ENCODE data around the gene MYO18A.

The MYO18A gene

GRCh38 chr17:29165800-29166506, 14.2 kb downstream of the MYO18A start:
- DNase-seq (ENCODE audit: low read depth): no peak

- no peak for DNase-seq (ENCODE audit: low read depth)
Observed at GRCh38 chr17:29165261-29165660, 14.9 kb downstream of the MYO18A start.

- no peak for DNase-seq (ENCODE audit: low read depth)
Observed at GRCh38 chr17:29163563-29163962, 16.6 kb downstream of the MYO18A start.

- no peak for DNase-seq (ENCODE audit: low read depth)
Observed at GRCh38 chr17:29162909-29163341, 17.3 kb downstream of the MYO18A start.

- DNase-seq (ENCODE audit: low read depth): no peak
Observed at GRCh38 chr17:29162082-29162908, 17.9 kb downstream of the MYO18A start.

GRCh38 chr17:29160253-29160652, 19.9 kb downstream of the MYO18A start:
- no peak for DNase-seq (ENCODE audit: low read depth)

GRCh38 chr17:29159306-29159860, 20.8 kb downstream of the MYO18A start:
- no peak for DNase-seq (ENCODE audit: low read depth)

- DNase-seq (ENCODE audit: low read depth): no peak
Observed at GRCh38 chr17:29158488-29159275, 21.5 kb downstream of the MYO18A start.

- DNase-seq (ENCODE audit: low read depth): no peak
Observed at GRCh38 chr17:29158096-29158487, 22.1 kb downstream of the MYO18A start.

GRCh38 chr17:29157310-29157709, 22.9 kb downstream of the MYO18A start:
- DNase-seq (ENCODE audit: low read depth): no peak

- DNase-seq (ENCODE audit: low read depth): no peak
Observed at GRCh38 chr17:29156781-29157180, 23.4 kb downstream of the MYO18A start.

GRCh38 chr17:29155966-29156338, 24.2 kb downstream of the MYO18A start:
- DNase-seq (ENCODE audit: low read depth): no peak

- DNase-seq (ENCODE audit: low read depth): peak; percentile 48
Observed at GRCh38 chr17:29155227-29155965, 24.8 kb downstream of the MYO18A start.

GRCh38 chr17:29154516-29155226, 25.5 kb downstream of the MYO18A start:
- DNase-seq (ENCODE audit: low read depth): no peak

- DNase-seq (ENCODE audit: low read depth): no peak
Observed at GRCh38 chr17:29151567-29151966, 28.6 kb downstream of the MYO18A start.

- DNase-seq (ENCODE audit: low read depth): no peak
Observed at GRCh38 chr17:29150161-29150560, 30.0 kb downstream of the MYO18A start.

- DNase-seq (ENCODE audit: low read depth): no peak
Observed at GRCh38 chr17:29149431-29150064, 30.6 kb downstream of the MYO18A start.

GRCh38 chr17:29148790-29149430, 31.3 kb downstream of the MYO18A start:
- DNase-seq (ENCODE audit: low read depth): peak; percentile 91

- DNase-seq (ENCODE audit: low read depth): no peak
Observed at GRCh38 chr17:29148257-29148789, 31.9 kb downstream of the MYO18A start.

- no peak for DNase-seq (ENCODE audit: low read depth)
Observed at GRCh38 chr17:29147682-29148081, 32.5 kb downstream of the MYO18A start.
